ENCODE measurements around the gene LDLRAD4.

- TF ChIP-seq, protein P1, sequence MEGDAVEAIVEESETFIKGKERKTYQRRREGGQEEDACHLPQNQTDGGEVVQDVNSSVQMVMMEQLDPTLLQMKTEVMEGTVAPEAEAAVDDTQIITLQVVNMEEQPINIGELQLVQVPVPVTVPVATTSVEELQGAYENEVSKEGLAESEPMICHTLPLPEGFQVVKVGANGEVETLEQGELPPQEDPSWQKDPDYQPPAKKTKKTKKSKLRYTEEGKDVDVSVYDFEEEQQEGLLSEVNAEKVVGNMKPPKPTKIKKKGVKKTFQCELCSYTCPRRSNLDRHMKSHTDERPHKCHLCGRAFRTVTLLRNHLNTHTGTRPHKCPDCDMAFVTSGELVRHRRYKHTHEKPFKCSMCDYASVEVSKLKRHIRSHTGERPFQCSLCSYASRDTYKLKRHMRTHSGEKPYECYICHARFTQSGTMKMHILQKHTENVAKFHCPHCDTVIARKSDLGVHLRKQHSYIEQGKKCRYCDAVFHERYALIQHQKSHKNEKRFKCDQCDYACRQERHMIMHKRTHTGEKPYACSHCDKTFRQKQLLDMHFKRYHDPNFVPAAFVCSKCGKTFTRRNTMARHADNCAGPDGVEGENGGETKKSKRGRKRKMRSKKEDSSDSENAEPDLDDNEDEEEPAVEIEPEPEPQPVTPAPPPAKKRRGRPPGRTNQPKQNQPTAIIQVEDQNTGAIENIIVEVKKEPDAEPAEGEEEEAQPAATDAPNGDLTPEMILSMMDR (conservative IDR thresholded peaks at IDR 0.05) = no peak
- no peak for TF ChIP-seq EZH2 (IDR thresholded peaks at IDR 0.05; ENCODE audit: low read depth)
Measured at GRCh38 chr18:13211534-13211933, 7.0 kb upstream of the LDLRAD4 start.

All from PC-9 (cell line).